A549 (cell line): Measurements from ENCODE around the gene DCP1A. TPM values are rescaled to one million over a fixed set of nuclear protein-coding genes. Genes with fewer than 3 reads are reported as not detected.
A peak's percentile ranks its signal among the peaks of the same experiment; 100 is the strongest.

Experiments
- ATAC-seq, 2 experiments: fragments of 200-7000 bp in 1 of 2; fragments of >200 bp in 1 of 2; cut with Nextera tagmentation in 1 of 2; cut with Tn5 transposase in 1 of 2; 3 replicates each; pipeline versions ENCODE4 v1.8.0 to v1.9.1; 2018 to 2020; ENCODE audit warnings: mild to moderate bottlenecking in 1 of 2, moderate library complexity in 1 of 2
- CTCF ChIA-PET: fragments of 300-600 bp; sonication (Branson Sonifier 250); formaldehyde crosslinking; extraction: SDS; loops from one replicate; lab custom pipeline; 2021; ENCODE audit warnings: antibody characterized with exemption, inconsistent platforms; lab: Yijun Ruan, JAX
- POLR2A ChIA-PET: fragments of 350-600 bp; formaldehyde crosslinking; extraction: SDS; loops from one replicate; lab custom pipeline; 2021; ENCODE audit warnings: antibody characterized with exemption, inconsistent platforms; lab: Yijun Ruan, JAX
- DNase-seq, 2 experiments: peaks; one replicate each; pipeline versions ENCODE4 v3.0.0 to v3.0.0-alpha.2; 2011 to 2016; ENCODE audit warnings: low read depth in 1 of 2, low spot score in 1 of 2
- FAIRE-seq: peaks from 2 replicates; lab custom pipeline; 2011; peaks lifted over from hg19 to GRCh38; lab: Jason Lieb, UNC
- H3K27ac ChIP-seq, 2 experiments: fragments of >200 bp; sonication (Bioruptor Twin); formaldehyde crosslinking; 3 replicates each; pipeline ENCODE4 v1.5.1; 2016 to 2017
- H3K4me1 ChIP-seq: fragments of >200 bp; sonication (Bioruptor Twin); formaldehyde crosslinking; 3 replicates; pipeline ENCODE4 v1.6.1; 2016
- H3K4me2 ChIP-seq: fragments of >200 bp; sonication (Bioruptor Twin); formaldehyde crosslinking; 3 replicates; pipeline ENCODE4 v1.6.1; 2016
- H3K4me3 ChIP-seq: fragments of >200 bp; sonication (Bioruptor Twin); formaldehyde crosslinking; 3 replicates; pipeline ENCODE4 v1.5.1; 2016
- H3K9me3 ChIP-seq: fragments of >200 bp; sonication (Bioruptor Twin); formaldehyde crosslinking; 3 replicates; pipeline ENCODE4 v1.6.1; 2016
- BHLHE40 ChIP-seq: IDR thresholded peaks from 2 replicates; pipeline ENCODE4 v1.6.1; 2012; ENCODE audit warnings: low read depth, low read length, inconsistent platforms
- CBX2 ChIP-seq: fragments of 200-600 bp; sonication (generic); IDR thresholded peaks from 2 replicates; pipeline ENCODE4 v1.6.1; 2016; ENCODE audit warnings: low read depth, mild to moderate bottlenecking, borderline replicate concordance
- CBX8 ChIP-seq: fragments of 200-600 bp; sonication (generic); IDR thresholded peaks from 2 replicates; pipeline ENCODE4 v1.6.1; 2016
- CEBPB ChIP-seq, 2 experiments: fragments of >200 bp in 1 of 2; sonication (Bioruptor Twin) in 1 of 2; formaldehyde crosslinking in 1 of 2; IDR thresholded peaks; 2 replicates each; pipeline ENCODE4 v1.6.1; 2012 to 2016
- CHD2 ChIP-seq: fragments of 150-350 bp; IDR thresholded peaks from 2 replicates; pipeline ENCODE4 v1.6.1; 2014; ENCODE audit warnings: low read length; ENCODE audit not compliant: partially characterized antibody
- EHF ChIP-seq: fragments of 250-450 bp; sonication (Bioruptor Pico); IDR thresholded peaks from 2 replicates; pipeline ENCODE4 v1.5.0; 2020; ENCODE audit warnings: mild to moderate bottlenecking
- EP300 ChIP-seq, 2 experiments: fragments of >200 bp; sonication (Bioruptor Twin); formaldehyde crosslinking; IDR thresholded peaks; 2 replicates in 1 of 2; 3 replicates in 1 of 2; pipeline ENCODE4 v1.6.1; 2016 to 2017
- ESRRA ChIP-seq: fragments of 150-350 bp; IDR thresholded peaks from 2 replicates; pipeline ENCODE4 v1.6.1; 2014; ENCODE audit warnings: mild to moderate bottlenecking, low read length, borderline replicate concordance
- FOSB ChIP-seq: fragments of 250-450 bp; sonication (Bioruptor Pico); IDR thresholded peaks from 2 replicates; pipeline ENCODE4 v1.5.0; 2020; ENCODE audit warnings: mild to moderate bottlenecking, moderate library complexity
- FOSL2 ChIP-seq, 2 experiments: fragments of 450-650 bp in 1 of 2; fragments of >200 bp in 1 of 2; sonication (Bioruptor Twin) in 1 of 2; formaldehyde crosslinking; IDR thresholded peaks; 2 replicates each; pipeline versions ENCODE4 v1.5.0 to v1.6.1; 2016 to 2020; ENCODE audit warnings: mild to moderate bottlenecking in 1 of 2, moderate library complexity in 1 of 2
- JUNB ChIP-seq: fragments of >200 bp; sonication (Bioruptor Twin); formaldehyde crosslinking; IDR thresholded peaks from 2 replicates; pipeline ENCODE4 v1.6.1; 2016
- NPAS2 ChIP-seq: fragments of 250-450 bp; sonication (Bioruptor Pico); IDR thresholded peaks from 2 replicates; pipeline ENCODE4 v1.8.0; 2022; ENCODE audit warnings: mild to moderate bottlenecking, moderate library complexity, borderline replicate concordance
- NR3C1 ChIP-seq: fragments of >200 bp; sonication (Bioruptor Twin); formaldehyde crosslinking; IDR thresholded peaks from 3 replicates; pipeline ENCODE4 v1.6.1; 2017
- PHF8 ChIP-seq: fragments of 200-600 bp; sonication (generic); IDR thresholded peaks from 2 replicates; pipeline ENCODE4 v1.6.1; 2016; ENCODE audit warnings: low read depth, mild to moderate bottlenecking, antibody characterized with exemption, moderate library complexity, borderline replicate concordance
- POLR2A ChIP-seq: IDR thresholded peaks from 2 replicates; pipeline ENCODE4 v1.6.1; 2012; ENCODE audit warnings: mild to moderate bottlenecking, low read length
- RFX5 ChIP-seq: fragments of 450-650 bp; IDR thresholded peaks from 2 replicates; pipeline ENCODE4 v1.7.1; 2014; ENCODE audit warnings: antibody characterized with exemption, mild to moderate bottlenecking, moderate library complexity
- SMC3 ChIP-seq: fragments of >200 bp; sonication (Bioruptor Twin); formaldehyde crosslinking; IDR thresholded peaks from 3 replicates; pipeline ENCODE4 v1.6.1; 2018; ENCODE audit warnings: inconsistent platforms
- TFCP2L1 ChIP-seq: fragments of 250-450 bp; sonication (Bioruptor Pico); IDR thresholded peaks from 2 replicates; pipeline ENCODE4 v1.5.0; 2021; ENCODE audit warnings: mild to moderate bottlenecking
- WGBS: methylation state at CpG from one replicate; pipeline ENCODE4 v1.1.6; 2017; ENCODE audit errors: missing lambda C conversion rate; 5-methylcytosine and 5-hydroxymethylcytosine counted together
- polyA plus RNA-seq, 4 experiments: library from polyadenylated mRNA; depleted of rRNA in 3 of 4; stranded (reverse); fragments of >200 nt; fragmentation: RNase III in 1 of 4; extraction: RNeasy Plus Mini Kit Qiagen cat#74134 plus additional on column Dnase treatment in 1 of 4; gene quantifications; 2 replicates in 3 of 4; 3 replicates in 1 of 4; pipeline ENCODE4 v1.2.3, GENCODE V29; 2011 to 2017
- TF ChIP-seq, protein P1 (sequence below): fragments of 250-450 bp; sonication (Bioruptor Pico); IDR thresholded peaks from 2 replicates; pipeline ENCODE4 v1.5.0; 2021; ENCODE audit warnings: mild to moderate bottlenecking, moderate library complexity, borderline replicate concordance
- TF ChIP-seq, protein P2 (sequence below): fragments of >200 bp; sonication (Bioruptor Twin); formaldehyde crosslinking; IDR thresholded peaks from 3 replicates; pipeline ENCODE4 v1.6.1; 2016
- TF ChIP-seq, protein P3 (sequence below): fragments of >200 bp; sonication (Bioruptor Twin); formaldehyde crosslinking; IDR thresholded peaks from 2 replicates; pipeline ENCODE4 v1.6.1; 2016
- TF ChIP-seq, protein P4 (sequence below): IDR thresholded peaks from 2 replicates; pipeline ENCODE4 v1.6.1; 2012

Gene DCP1A
- polyA plus RNA-seq, 2 of the 4 experiments (the other 2 are of a cell fraction): 7.3 to 27.4 TPM

DNA sequence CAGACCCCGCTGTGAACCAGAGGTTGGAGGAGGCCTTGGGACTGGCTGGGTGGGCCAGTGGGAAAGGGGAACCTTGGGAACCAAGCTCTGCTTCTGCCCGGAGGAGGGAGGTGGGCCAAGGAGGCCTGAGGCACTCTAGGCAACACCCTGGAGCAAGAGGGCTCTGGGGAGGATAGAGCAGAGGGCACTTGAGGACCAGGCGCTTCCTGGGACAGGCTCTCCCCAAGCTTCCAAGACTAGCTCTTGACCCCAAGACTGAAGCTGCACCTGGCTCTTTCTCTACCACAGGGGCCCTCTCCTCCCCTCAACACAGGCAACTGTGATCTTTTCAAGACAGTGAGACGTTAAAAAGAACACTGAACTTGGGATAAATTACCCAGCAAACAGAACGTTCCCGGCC is 111.8 kb downstream of the DCP1A start:
- no peak for DNase-seq
- Histone ChIP-seq H3K27ac (peak overlapping the region; percentile 100), H3K4me3 (no peak overlapping the region), H3K4me2 (peak overlapping the region; percentile 77), H3K4me1 (peaks cover 97% of the 10 kb centered on the region), H3K9me3 (no peaks in the 10 kb centered on the region)
- no peak for ATAC-seq
- TF ChIP-seq, protein P1, sequence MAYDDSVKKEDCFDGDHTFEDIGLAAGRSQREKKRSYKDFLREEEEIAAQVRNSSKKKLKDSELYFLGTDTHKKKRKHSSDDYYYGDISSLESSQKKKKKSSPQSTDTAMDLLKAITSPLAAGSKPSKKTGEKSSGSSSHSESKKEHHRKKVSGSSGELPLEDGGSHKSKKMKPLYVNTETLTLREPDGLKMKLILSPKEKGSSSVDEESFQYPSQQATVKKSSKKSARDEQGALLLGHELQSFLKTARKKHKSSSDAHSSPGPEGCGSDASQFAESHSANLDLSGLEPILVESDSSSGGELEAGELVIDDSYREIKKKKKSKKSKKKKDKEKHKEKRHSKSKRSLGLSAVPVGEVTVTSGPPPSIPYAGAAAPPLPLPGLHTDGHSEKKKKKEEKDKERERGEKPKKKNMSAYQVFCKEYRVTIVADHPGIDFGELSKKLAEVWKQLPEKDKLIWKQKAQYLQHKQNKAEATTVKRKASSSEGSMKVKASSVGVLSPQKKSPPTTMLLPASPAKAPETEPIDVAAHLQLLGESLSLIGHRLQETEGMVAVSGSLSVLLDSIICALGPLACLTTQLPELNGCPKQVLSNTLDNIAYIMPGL (CRISPR knock-in tag): no peak
- no peak for TF ChIP-seq ESRRA
- TF ChIP-seq FOSL2 (IDR thresholded peaks at IDR 0.05): no peak
- no peak for TF ChIP-seq FOSL2 (CRISPR knock-in tag; IDR thresholded peaks at IDR 0.05)
- TF ChIP-seq FOSB (CRISPR knock-in tag): no peak
- CTCF ChIA-PET: interaction anchor here (1.1 to 7.7 kb wide), 3 partner anchors 8 to 39 kb away, joined by 4 to 69 read pairs (median 4); no protein-coding TSS in a partner anchor
- POLR2A ChIA-PET: interaction anchor here (1.0 kb wide), 1 partner anchor 19 kb away, joined by 3 read pairs; no protein-coding TSS in a partner anchor
- no peak for FAIRE-seq
- WGBS: 48% methylated on average over 5 of the region's 6 CpGs

DNA sequence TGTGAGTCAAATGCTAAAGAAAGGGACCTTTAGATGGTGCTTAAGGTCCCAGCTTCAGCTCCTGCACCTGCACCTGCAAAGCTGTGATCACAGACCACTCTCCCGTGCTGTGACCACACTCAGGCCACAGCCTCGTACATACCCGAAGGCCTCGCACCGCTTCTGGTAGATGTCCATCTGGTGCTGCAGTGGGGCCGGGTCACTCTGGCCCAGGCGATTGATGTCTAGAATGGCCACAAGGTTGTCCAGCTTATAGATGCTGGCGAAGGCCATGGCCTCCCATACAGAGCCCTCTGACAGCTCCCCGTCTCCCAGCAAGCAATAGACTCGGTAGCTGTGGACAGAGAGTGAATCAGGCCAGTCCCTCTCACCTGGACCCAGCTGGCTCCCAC is 112.5 kb downstream of the DCP1A start:
- 75% methylated on average over 5 of the region's 10 CpGs for WGBS
- DNase-seq: no peak
- Histone ChIP-seq H3K4me1 (peaks cover 97% of the 10 kb centered on the region), H3K4me3 (no peak overlapping the region), H3K4me2 (peak overlapping the region; percentile 77), H3K9me3 (no peaks in the 10 kb centered on the region), H3K27ac (peak overlapping the region; percentile 100)
- TF ChIP-seq NPAS2 (CRISPR knock-in tag) (no peak), NR3C1 (no peak)
- FAIRE-seq: no peak
- ChIA-PET CTCF (interaction anchor here (1.0 to 7.7 kb wide), 4 partner anchors 9 to 38 kb away, joined by 3 to 69 read pairs (median 4); no protein-coding TSS in a partner anchor), POLR2A (interaction anchor here (1.0 kb wide), 1 partner anchor 20 kb away, joined by 3 read pairs; no protein-coding TSS in a partner anchor)
- no peak for ATAC-seq

DNA sequence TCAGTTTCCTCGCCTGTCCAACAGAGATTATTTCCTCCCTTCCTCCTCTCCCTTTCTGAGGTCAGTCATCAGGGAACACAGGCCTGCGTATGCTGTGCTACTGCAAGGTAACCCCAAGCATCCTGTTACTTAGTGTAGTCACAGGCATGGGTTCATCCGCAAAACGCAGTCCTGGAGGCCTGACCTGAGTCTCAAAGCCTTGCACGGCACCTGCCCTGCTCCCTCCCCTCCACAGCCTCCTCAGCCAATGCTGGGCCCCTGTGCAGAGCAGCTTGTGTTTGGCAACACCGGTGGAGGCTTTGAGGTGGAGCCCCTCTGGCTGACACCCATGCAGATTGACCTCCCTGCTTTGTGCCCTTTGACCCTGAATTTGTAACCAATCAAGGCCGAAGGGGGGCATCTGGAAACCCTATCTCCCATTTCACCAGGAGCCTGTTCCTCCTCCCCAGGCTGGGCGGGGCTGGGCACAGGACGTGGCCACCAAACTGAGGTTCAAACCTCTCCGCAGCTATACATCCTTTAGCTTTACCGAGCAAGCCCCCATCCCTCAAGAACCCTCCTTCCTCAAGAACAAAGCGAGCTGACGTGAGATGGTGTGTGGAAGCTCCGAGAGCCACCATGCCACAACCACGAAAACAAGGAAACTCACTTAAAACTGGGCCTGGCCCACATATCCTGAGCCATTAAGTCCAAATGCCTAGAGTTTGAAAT is 113.1 kb downstream of the DCP1A start:
- DNase-seq (no peak), FAIRE-seq (no peak), ATAC-seq (no peak)
- ChIA-PET POLR2A (interaction anchor here (1.0 kb wide), 1 partner anchor 20 kb away, joined by 3 read pairs; no protein-coding TSS in a partner anchor), CTCF (interaction anchor here (1.0 to 7.7 kb wide), 4 partner anchors 9 to 39 kb away, joined by 3 to 69 read pairs (median 4); no protein-coding TSS in a partner anchor)
- H3K4me1 ChIP-seq: peaks cover 97% of the 10 kb centered on the region
- no peak overlapping the region for H3K4me3 ChIP-seq
- peak overlapping the region; percentile 100 for H3K27ac ChIP-seq
- WGBS: 78% methylated on average over 10 of the region's 15 CpGs
- H3K9me3 ChIP-seq: no peaks in the 10 kb centered on the region
- H3K4me2 ChIP-seq: peak overlapping the region; percentile 77; the same call in 1 of the 3 replicates
- no peak for TF ChIP-seq BHLHE40
- no peak for TF ChIP-seq EHF (CRISPR knock-in tag)
- TF ChIP-seq POLR2A: no peak
- no peak for TF ChIP-seq RFX5
- TF ChIP-seq, protein P2, sequence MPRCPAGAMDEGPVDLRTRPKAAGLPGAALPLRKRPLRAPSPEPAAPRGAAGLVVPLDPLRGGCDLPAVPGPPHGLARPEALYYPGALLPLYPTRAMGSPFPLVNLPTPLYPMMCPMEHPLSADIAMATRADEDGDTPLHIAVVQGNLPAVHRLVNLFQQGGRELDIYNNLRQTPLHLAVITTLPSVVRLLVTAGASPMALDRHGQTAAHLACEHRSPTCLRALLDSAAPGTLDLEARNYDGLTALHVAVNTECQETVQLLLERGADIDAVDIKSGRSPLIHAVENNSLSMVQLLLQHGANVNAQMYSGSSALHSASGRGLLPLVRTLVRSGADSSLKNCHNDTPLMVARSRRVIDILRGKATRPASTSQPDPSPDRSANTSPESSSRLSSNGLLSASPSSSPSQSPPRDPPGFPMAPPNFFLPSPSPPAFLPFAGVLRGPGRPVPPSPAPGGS: no peak
- TF ChIP-seq CEBPB (IDR thresholded peaks at IDR 0.05): no peak
- TF ChIP-seq, protein P1 (CRISPR knock-in tag): no peak
- TF ChIP-seq, protein P3, sequence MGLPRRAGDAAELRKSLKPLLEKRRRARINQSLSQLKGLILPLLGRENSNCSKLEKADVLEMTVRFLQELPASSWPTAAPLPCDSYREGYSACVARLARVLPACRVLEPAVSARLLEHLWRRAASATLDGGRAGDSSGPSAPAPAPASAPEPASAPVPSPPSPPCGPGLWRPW: no peak
- no peak for TF ChIP-seq TFCP2L1 (CRISPR knock-in tag)
- no peak for TF ChIP-seq FOSL2 (IDR thresholded peaks at IDR 0.05)
- TF ChIP-seq FOSL2 (CRISPR knock-in tag; IDR thresholded peaks at IDR 0.05): no peak
- TF ChIP-seq, protein P4, sequence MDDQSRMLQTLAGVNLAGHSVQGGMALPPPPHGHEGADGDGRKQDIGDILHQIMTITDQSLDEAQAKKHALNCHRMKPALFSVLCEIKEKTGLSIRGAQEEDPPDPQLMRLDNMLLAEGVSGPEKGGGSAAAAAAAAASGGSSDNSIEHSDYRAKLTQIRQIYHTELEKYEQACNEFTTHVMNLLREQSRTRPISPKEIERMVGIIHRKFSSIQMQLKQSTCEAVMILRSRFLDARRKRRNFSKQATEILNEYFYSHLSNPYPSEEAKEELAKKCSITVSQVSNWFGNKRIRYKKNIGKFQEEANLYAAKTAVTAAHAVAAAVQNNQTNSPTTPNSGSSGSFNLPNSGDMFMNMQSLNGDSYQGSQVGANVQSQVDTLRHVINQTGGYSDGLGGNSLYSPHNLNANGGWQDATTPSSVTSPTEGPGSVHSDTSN: no peak
- TF ChIP-seq JUNB: no peak
- no peak for TF ChIP-seq SMC3
- no peak for TF ChIP-seq PHF8
- TF ChIP-seq CBX2: no peak
- no peak for TF ChIP-seq CBX8
- no peak for TF ChIP-seq EP300 (IDR thresholded peaks at IDR 0.05)
- no peak for TF ChIP-seq CHD2
